ENCODE results near the gene ATP2B3.

Gene ATP2B3

DNA sequence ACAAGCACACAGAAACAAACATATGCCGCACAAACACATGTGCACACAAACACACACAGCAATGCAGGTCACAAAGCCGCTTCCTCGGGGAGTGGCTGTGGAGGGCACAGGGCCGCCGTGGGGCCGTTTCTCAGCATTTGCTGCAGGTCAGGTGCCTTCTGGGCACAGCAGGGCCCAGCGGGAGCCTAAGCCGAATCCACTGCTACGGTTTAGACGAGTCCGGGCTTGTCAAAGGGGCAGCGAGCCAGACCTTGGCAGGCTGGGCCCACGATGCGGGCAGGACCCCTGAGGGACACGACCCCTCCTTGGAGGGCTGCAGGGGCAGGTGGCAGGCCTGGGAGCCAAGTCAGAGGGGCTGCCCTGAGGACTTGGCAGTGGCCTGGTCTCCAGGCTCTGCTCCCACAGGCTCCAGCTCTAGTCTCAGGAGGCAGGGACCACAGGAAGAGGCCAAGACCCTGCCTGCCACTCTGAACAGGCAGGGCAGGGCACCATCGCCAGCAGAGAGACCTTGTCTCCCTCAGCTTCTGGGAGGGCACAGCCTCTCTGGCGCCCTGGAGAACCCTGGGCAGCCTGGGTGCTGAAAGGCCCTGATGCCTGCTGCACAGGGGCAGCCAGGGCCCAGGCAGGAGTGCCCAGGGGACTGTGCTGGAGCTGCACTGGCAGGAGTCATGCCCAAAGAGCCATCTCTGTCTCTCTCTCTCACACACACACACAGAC, 5.5 kb upstream of the ATP2B3 start:
- Histone ChIP-seq H2AFZ (no peak overlapping the region), H3K79me2 (no peaks in the 10 kb centered on the region), H3K9me3 (ENCODE audit: control insufficient read depth, low read length) (no peaks in the 10 kb centered on the region), H3K4me2 (ENCODE audit: low read length) (no peak overlapping the region), H3K36me3 (ENCODE audit: control insufficient read depth, insufficient read depth, low read length) (no peaks in the 10 kb centered on the region), H3K27ac (no peak overlapping the region), H3K4me1 (no peaks in the 10 kb centered on the region), H3K27me3 (ENCODE audit: control insufficient read depth, insufficient read depth, low read length) (no peaks in the 10 kb centered on the region), H3K4me3 (ENCODE audit: low read depth, low read length) (no peak overlapping the region), H3K9ac (no peak overlapping the region)
- no peak for TF ChIP-seq CTCF (IDR thresholded peaks at IDR 0.05)

DNA sequence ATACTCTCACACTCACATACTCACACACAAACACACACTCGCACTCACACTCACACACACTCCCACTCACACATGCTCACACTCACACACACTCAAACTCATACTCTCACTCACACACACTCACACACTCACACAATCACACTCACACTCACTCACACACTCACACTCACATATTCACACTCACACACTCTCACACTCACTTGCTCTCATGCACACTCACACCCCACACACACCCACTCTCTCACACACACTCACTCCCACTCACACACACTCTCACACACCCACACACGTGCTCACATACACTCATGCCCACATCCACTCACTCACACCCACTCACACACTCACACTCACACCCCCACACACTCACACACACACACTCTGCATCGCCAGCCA, 4.9 kb upstream of the ATP2B3 start:
- no peak for TF ChIP-seq CTCF (IDR thresholded peaks at IDR 0.05)
- Histone ChIP-seq H3K4me3 (ENCODE audit: low read depth, low read length) (no peak overlapping the region), H3K79me2 (no peaks in the 10 kb centered on the region), H3K4me1 (no peaks in the 10 kb centered on the region), H3K9ac (no peak overlapping the region), H3K27me3 (ENCODE audit: control insufficient read depth, insufficient read depth, low read length) (no peaks in the 10 kb centered on the region), H3K9me3 (ENCODE audit: control insufficient read depth, low read length) (no peaks in the 10 kb centered on the region), H3K36me3 (ENCODE audit: control insufficient read depth, insufficient read depth, low read length) (no peaks in the 10 kb centered on the region), H3K4me2 (ENCODE audit: low read length) (no peak overlapping the region), H3K27ac (no peak overlapping the region), H2AFZ (no peak overlapping the region)

DNA sequence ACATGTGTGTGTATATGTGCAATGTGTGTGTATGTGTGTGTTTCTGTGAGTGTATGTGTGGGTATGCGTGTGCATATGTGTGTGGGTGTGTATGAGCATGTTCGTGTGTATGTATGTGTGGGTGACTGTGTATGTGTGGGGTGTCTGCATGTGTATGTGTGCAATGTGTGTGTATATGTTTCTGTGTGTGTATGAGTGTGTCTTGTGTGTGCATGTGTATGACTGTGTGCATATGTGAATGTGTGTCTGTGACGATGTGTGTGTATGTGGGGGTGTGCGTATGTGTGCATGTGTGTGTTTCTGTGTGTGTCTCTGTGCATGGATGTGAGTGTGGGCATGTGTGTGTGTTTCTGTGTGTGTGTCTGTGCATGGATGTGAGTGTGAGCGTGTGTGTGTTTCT, 4.2 kb upstream of the ATP2B3 start:
- H3K79me2 ChIP-seq = no peaks in the 10 kb centered on the region
- no peak overlapping the region for H2AFZ ChIP-seq
- no peaks in the 10 kb centered on the region for H3K36me3 ChIP-seq (ENCODE audit: control insufficient read depth, insufficient read depth, low read length)
- H3K27me3 ChIP-seq (ENCODE audit: control insufficient read depth, insufficient read depth, low read length) = no peaks in the 10 kb centered on the region
- H3K4me3 ChIP-seq (ENCODE audit: low read depth, low read length) = no peak overlapping the region
- TF ChIP-seq CTCF (IDR thresholded peaks at IDR 0.05) = no peak
- no peaks in the 10 kb centered on the region for H3K9me3 ChIP-seq (ENCODE audit: control insufficient read depth, low read length)
- no peaks in the 10 kb centered on the region for H3K4me1 ChIP-seq
- H3K27ac ChIP-seq = no peak overlapping the region
- no peak overlapping the region for H3K4me2 ChIP-seq (ENCODE audit: low read length)
- H3K9ac ChIP-seq = no peak overlapping the region

DNA sequence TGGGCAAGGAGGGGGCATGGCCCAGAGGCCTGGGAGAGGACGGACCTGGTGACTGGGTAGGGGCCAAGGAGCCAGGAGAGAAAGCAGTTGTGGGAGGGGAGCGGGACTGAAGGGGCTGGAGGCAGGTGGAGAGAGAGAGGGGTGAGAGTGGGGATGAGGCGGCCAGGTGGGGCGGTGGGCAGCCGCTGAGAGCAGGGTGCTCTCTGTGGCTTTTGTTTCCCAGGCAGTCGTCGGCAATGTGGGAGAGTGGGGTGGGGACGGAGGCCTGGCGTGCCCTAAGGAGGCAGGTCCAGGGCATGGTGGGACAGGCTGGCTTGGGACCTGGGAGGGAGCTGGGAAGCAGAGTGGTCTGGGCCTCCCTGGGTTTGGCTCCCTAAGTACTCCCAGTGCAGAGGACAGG, 3.2 kb upstream of the ATP2B3 start:
- Histone ChIP-seq H3K4me1 (no peaks in the 10 kb centered on the region), H3K9ac (no peak overlapping the region), H3K36me3 (ENCODE audit: control insufficient read depth, insufficient read depth, low read length) (no peaks in the 10 kb centered on the region), H3K27me3 (ENCODE audit: control insufficient read depth, insufficient read depth, low read length) (no peaks in the 10 kb centered on the region), H2AFZ (no peak overlapping the region), H3K4me2 (ENCODE audit: low read length) (no peak overlapping the region), H3K79me2 (no peaks in the 10 kb centered on the region), H3K4me3 (ENCODE audit: low read depth, low read length) (no peak overlapping the region), H3K27ac (no peak overlapping the region), H3K9me3 (ENCODE audit: control insufficient read depth, low read length) (no peaks in the 10 kb centered on the region)
- TF ChIP-seq CTCF (IDR thresholded peaks at IDR 0.05) = no peak

- Histone ChIP-seq H2AFZ (no peak overlapping the region), H3K4me3 (ENCODE audit: low read depth, low read length) (no peak overlapping the region), H3K27me3 (ENCODE audit: control insufficient read depth, insufficient read depth, low read length) (no peaks in the 10 kb centered on the region), H3K9me3 (ENCODE audit: control insufficient read depth, low read length) (no peaks in the 10 kb centered on the region), H3K79me2 (no peaks in the 10 kb centered on the region), H3K4me1 (no peaks in the 10 kb centered on the region), H3K27ac (no peak overlapping the region), H3K36me3 (ENCODE audit: control insufficient read depth, insufficient read depth, low read length) (no peaks in the 10 kb centered on the region), H3K4me2 (ENCODE audit: low read length) (no peak overlapping the region), H3K9ac (no peak overlapping the region)
- TF ChIP-seq CTCF (IDR thresholded peaks at IDR 0.05) = no peak
Observed at GRCh38 chrX:153515435-153515834, 2.0 kb upstream of the ATP2B3 start.

Measured in parathyroid adenoma (tissue), 2 donors.